K562 (cell line): Measurements from ENCODE around the gene RNASEH2A. TPM values are rescaled to one million over a fixed set of nuclear protein-coding genes. Genes with fewer than 3 reads are reported as not detected.
A peak's percentile ranks its signal among the peaks of the same experiment; 100 is the strongest.

Source experiments
- ARID2 ChIP-seq: fragments of 450-650 bp; IDR thresholded peaks from 2 replicates; pipeline ENCODE4 v1.6.1; 2017; ENCODE audit warnings: antibody characterized with exemption, mild to moderate bottlenecking
- CREM ChIP-seq: IDR thresholded peaks from 2 replicates; pipeline ENCODE4 v1.6.1; 2014; ENCODE audit warnings: antibody characterized with exemption, low read depth
- ERF ChIP-seq: fragments of 450-650 bp; formaldehyde crosslinking; IDR thresholded peaks from 2 replicates; pipeline ENCODE4 v1.4.0; 2020; ENCODE audit warnings: mild to moderate bottlenecking, mixed read lengths
- HNRNPH1 ChIP-seq: fragments of 200-400 bp; formaldehyde crosslinking; optimal IDR thresholded peaks from 2 replicates; pipeline ENCODE3; 2017; ENCODE audit warnings: low read depth, mild to moderate bottlenecking, low read length, moderate library complexity
- RBFOX2 ChIP-seq: fragments of 200-400 bp; formaldehyde crosslinking; IDR thresholded peaks from 2 replicates; pipeline ENCODE4 v1.6.1; 2017; ENCODE audit warnings: low read depth, mild to moderate bottlenecking, low read length, moderate library complexity
- ZBTB7A ChIP-seq: IDR thresholded peaks from 2 replicates; pipeline ENCODE4 v1.6.1; 2011; ENCODE audit warnings: low read depth, mild to moderate bottlenecking, low read length, moderate library complexity, borderline replicate concordance; ENCODE audit not compliant: control insufficient read depth
- ZKSCAN1 ChIP-seq: fragments of 150-350 bp; IDR thresholded peaks from 2 replicates; pipeline ENCODE4 v1.6.1; 2016; ENCODE audit warnings: low read depth, low read length
- polyA plus RNA-seq, 8 experiments: library from polyadenylated mRNA; depleted of rRNA in 4 of 8; stranded (reverse) in 5 of 8; unstranded in 3 of 8; fragments of >200 nt; fragmentation: Nextera tagmentation in 2 of 8; fragmentation: Illumina TruSeq in 1 of 8; extraction: Ambion mirVana in 2 of 8; extraction: Trizol in 1 of 8; gene quantifications; 2 replicates each; pipeline versions ENCODE4 v1.2.1 to v1.2.3, GENCODE V29; 2011 to 2014; ENCODE audit warnings: inconsistent platforms in 1 of 8, missing spikeins in 1 of 8
- total RNA-seq, 7 experiments: library from RNA; depleted of rRNA in 6 of 7; stranded (reverse); fragments of >200 nt in 6 of 7; fragmentation: Illumina TruSeq in 2 of 7; extraction: Trizol in 2 of 7; gene quantifications; 2 replicates each; pipeline versions ENCODE4 v1.2.1 to v1.2.3, GENCODE V29; 2011 to 2021; ENCODE audit warnings: low replicate concordance in 1 of 7
- TF ChIP-seq, protein P1 (sequence below), 2 experiments: fragments of 450-650 bp; formaldehyde crosslinking in 1 of 2; IDR thresholded peaks; 2 replicates each; pipeline versions ENCODE4 v1.4.0 to v1.6.1; 2014 to 2020; ENCODE audit warnings: mild to moderate bottlenecking in 2 of 2, borderline replicate concordance in 1 of 2, low read depth in 1 of 2
- TF ChIP-seq, protein P2 (sequence below): fragments of 450-650 bp; formaldehyde crosslinking; IDR thresholded peaks from 2 replicates; pipeline ENCODE4 v1.4.0; 2020; ENCODE audit warnings: mild to moderate bottlenecking, moderate library complexity
- TF ChIP-seq, protein P3 (sequence below): IDR thresholded peaks from 2 replicates; pipeline ENCODE4 v1.6.1; 2011; ENCODE audit warnings: borderline replicate concordance, low read depth, mild to moderate bottlenecking, moderate library complexity, low read length; ENCODE audit not compliant: insufficient read depth, poor library complexity, severe bottlenecking
- TF ChIP-seq, protein P4 (sequence below): sonication (generic); formaldehyde crosslinking; IDR thresholded peaks from 2 replicates; pipeline ENCODE4 v1.8.0; 2022; ENCODE audit warnings: mild to moderate bottlenecking, missing genetic modification reagents

Gene RNASEH2A
- total and polyA plus RNA-seq, 9 of the 15 experiments (the other 6 are each of a cell fraction or from before 2014, with no cell fraction given) = 22.3 to 78.0 (median 61.7) TPM

DNA sequence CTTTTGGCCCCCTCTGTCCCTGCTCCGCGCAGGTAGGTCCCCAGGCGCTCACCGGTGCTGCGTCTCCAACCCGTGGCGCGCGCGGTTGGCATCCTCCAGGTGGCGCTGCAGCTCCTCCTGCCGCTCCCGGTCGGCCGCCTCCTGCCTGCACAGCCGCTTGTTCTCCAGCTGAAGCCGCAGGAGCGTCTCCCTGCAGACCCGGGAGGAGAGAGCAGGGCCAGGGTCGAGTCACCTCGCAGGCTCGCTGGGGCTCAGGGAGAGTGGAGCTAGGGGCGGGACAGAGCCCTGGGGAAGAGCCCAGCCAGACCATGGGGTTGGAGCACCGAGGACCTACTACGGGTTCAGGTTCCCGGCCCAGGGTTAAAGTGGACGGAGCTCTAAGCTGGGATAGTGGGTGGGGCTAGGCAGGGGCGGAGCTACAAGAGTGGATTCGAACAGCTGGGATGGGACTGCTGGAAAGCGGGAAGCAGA lies 40.3 kb upstream of the RNASEH2A start (continued):
- TF ChIP-seq, protein P1, sequence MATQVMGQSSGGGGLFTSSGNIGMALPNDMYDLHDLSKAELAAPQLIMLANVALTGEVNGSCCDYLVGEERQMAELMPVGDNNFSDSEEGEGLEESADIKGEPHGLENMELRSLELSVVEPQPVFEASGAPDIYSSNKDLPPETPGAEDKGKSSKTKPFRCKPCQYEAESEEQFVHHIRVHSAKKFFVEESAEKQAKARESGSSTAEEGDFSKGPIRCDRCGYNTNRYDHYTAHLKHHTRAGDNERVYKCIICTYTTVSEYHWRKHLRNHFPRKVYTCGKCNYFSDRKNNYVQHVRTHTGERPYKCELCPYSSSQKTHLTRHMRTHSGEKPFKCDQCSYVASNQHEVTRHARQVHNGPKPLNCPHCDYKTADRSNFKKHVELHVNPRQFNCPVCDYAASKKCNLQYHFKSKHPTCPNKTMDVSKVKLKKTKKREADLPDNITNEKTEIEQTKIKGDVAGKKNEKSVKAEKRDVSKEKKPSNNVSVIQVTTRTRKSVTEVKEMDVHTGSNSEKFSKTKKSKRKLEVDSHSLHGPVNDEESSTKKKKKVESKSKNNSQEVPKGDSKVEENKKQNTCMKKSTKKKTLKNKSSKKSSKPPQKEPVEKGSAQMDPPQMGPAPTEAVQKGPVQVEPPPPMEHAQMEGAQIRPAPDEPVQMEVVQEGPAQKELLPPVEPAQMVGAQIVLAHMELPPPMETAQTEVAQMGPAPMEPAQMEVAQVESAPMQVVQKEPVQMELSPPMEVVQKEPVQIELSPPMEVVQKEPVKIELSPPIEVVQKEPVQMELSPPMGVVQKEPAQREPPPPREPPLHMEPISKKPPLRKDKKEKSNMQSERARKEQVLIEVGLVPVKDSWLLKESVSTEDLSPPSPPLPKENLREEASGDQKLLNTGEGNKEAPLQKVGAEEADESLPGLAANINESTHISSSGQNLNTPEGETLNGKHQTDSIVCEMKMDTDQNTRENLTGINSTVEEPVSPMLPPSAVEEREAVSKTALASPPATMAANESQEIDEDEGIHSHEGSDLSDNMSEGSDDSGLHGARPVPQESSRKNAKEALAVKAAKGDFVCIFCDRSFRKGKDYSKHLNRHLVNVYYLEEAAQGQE (IDR thresholded peaks at IDR 0.05; ENCODE audit: borderline replicate concordance) = peak; percentile 50; the same call in 1 of the 2 replicates
- TF ChIP-seq, protein P1 (CRISPR knock-in tag; IDR thresholded peaks at IDR 0.05; ENCODE audit: low read depth) = no peak
- TF ChIP-seq ZKSCAN1 (peak; percentile 77), ARID2 (no peak), CREM (0 out of 2 replicates have a peak, but pooled peaks have one; percentile 7), ERF (CRISPR knock-in tag) (no peak), RBFOX2 (peak; percentile 44), ZBTB7A (peak; percentile 31; the same call in 1 of the 2 replicates), HNRNPH1 (no peak)
- TF ChIP-seq, protein P2, sequence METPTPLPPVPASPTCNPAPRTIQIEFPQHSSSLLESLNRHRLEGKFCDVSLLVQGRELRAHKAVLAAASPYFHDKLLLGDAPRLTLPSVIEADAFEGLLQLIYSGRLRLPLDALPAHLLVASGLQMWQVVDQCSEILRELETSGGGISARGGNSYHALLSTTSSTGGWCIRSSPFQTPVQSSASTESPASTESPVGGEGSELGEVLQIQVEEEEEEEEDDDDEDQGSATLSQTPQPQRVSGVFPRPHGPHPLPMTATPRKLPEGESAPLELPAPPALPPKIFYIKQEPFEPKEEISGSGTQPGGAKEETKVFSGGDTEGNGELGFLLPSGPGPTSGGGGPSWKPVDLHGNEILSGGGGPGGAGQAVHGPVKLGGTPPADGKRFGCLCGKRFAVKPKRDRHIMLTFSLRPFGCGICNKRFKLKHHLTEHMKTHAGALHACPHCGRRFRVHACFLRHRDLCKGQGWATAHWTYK (CRISPR knock-in tag) = no peak
- TF ChIP-seq, protein P3, sequence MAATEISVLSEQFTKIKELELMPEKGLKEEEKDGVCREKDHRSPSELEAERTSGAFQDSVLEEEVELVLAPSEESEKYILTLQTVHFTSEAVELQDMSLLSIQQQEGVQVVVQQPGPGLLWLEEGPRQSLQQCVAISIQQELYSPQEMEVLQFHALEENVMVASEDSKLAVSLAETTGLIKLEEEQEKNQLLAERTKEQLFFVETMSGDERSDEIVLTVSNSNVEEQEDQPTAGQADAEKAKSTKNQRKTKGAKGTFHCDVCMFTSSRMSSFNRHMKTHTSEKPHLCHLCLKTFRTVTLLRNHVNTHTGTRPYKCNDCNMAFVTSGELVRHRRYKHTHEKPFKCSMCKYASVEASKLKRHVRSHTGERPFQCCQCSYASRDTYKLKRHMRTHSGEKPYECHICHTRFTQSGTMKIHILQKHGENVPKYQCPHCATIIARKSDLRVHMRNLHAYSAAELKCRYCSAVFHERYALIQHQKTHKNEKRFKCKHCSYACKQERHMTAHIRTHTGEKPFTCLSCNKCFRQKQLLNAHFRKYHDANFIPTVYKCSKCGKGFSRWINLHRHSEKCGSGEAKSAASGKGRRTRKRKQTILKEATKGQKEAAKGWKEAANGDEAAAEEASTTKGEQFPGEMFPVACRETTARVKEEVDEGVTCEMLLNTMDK = peak; percentile 46
- TF ChIP-seq, protein P4, sequence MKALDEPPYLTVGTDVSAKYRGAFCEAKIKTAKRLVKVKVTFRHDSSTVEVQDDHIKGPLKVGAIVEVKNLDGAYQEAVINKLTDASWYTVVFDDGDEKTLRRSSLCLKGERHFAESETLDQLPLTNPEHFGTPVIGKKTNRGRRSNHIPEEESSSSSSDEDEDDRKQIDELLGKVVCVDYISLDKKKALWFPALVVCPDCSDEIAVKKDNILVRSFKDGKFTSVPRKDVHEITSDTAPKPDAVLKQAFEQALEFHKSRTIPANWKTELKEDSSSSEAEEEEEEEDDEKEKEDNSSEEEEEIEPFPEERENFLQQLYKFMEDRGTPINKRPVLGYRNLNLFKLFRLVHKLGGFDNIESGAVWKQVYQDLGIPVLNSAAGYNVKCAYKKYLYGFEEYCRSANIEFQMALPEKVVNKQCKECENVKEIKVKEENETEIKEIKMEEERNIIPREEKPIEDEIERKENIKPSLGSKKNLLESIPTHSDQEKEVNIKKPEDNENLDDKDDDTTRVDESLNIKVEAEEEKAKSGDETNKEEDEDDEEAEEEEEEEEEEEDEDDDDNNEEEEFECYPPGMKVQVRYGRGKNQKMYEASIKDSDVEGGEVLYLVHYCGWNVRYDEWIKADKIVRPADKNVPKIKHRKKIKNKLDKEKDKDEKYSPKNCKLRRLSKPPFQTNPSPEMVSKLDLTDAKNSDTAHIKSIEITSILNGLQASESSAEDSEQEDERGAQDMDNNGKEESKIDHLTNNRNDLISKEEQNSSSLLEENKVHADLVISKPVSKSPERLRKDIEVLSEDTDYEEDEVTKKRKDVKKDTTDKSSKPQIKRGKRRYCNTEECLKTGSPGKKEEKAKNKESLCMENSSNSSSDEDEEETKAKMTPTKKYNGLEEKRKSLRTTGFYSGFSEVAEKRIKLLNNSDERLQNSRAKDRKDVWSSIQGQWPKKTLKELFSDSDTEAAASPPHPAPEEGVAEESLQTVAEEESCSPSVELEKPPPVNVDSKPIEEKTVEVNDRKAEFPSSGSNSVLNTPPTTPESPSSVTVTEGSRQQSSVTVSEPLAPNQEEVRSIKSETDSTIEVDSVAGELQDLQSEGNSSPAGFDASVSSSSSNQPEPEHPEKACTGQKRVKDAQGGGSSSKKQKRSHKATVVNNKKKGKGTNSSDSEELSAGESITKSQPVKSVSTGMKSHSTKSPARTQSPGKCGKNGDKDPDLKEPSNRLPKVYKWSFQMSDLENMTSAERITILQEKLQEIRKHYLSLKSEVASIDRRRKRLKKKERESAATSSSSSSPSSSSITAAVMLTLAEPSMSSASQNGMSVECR (CRISPR knock-in tag) = 0 out of 2 replicates have a peak, but pooled peaks have one; percentile 19
